GM21360 (cell line): ENCODE measurements around the gene TACC2.
"Not testable (repeated sequence)": the region's sequence is repeated elsewhere in the genome, so short reads cannot be mapped to it uniquely, and the experiment has no call there.

Experiments used
- ATAC-seq: cut with Tn5 transposase; IDR thresholded peaks from one replicate; pipeline ENCODE4 v1.9.1; 2021; ENCODE audit warnings: mild to moderate bottlenecking, moderate library complexity; ENCODE audit not compliant: unreplicated experiment

Gene TACC2

GRCh38 chr10:122087436-122087835, 98.5 kb downstream of the TACC2 start:
- no peak for ATAC-seq

GRCh38 chr10:122089311-122090017, 100.5 kb downstream of the TACC2 start:
- ATAC-seq: no peak

- ATAC-seq: no peak
Observed at GRCh38 chr10:122091722-122092121, 102.8 kb downstream of the TACC2 start.

- ATAC-seq: no peak
Observed at GRCh38 chr10:122093076-122093475, 104.1 kb downstream of the TACC2 start.

- not testable (repeated sequence) for ATAC-seq
Observed at GRCh38 chr10:122096181-122096580, 107.2 kb downstream of the TACC2 start.

GRCh38 chr10:122096705-122097104, 107.7 kb downstream of the TACC2 start:
- ATAC-seq: no peak

- no peak for ATAC-seq
Observed at GRCh38 chr10:122097935-122098334, 109.0 kb downstream of the TACC2 start.

GRCh38 chr10:122098924-122099323, 110.0 kb downstream of the TACC2 start:
- no peak for ATAC-seq

GRCh38 chr10:122099562-122099961, 110.6 kb downstream of the TACC2 start:
- no peak for ATAC-seq

GRCh38 chr10:122102146-122102868, 113.3 kb downstream of the TACC2 start:
- no peak for ATAC-seq

- no peak for ATAC-seq
Observed at GRCh38 chr10:122102869-122103525, 114.0 kb downstream of the TACC2 start.

GRCh38 chr10:122103592-122103991, 114.6 kb downstream of the TACC2 start:
- no peak for ATAC-seq

- ATAC-seq: not testable (repeated sequence)
Observed at GRCh38 chr10:122108786-122109185, 119.8 kb downstream of the TACC2 start.

GRCh38 chr10:122112021-122112616, 123.2 kb downstream of the TACC2 start:
- peak; percentile 56 for ATAC-seq

GRCh38 chr10:122112625-122113160, 123.7 kb downstream of the TACC2 start:
- peak; percentile 29 for ATAC-seq

- ATAC-seq: no peak
Observed at GRCh38 chr10:122113161-122113944, 124.4 kb downstream of the TACC2 start.

- ATAC-seq: no peak
Observed at GRCh38 chr10:122113945-122114747, 125.2 kb downstream of the TACC2 start.

GRCh38 chr10:122115874-122116273, 126.9 kb downstream of the TACC2 start:
- ATAC-seq: no peak

GRCh38 chr10:122116331-122116730, 127.4 kb downstream of the TACC2 start:
- no peak for ATAC-seq

GRCh38 chr10:122117475-122117874, 128.5 kb downstream of the TACC2 start:
- ATAC-seq: no peak
